IPS DF 6.9 (cell line): ENCODE results near the gene BMP8B.
A peak's percentile ranks its signal among the peaks of the same experiment; 100 is the strongest.

Experiments used
- DNase-seq: peaks from one replicate; pipeline ENCODE4 v3.0.0-alpha.2; 2013; ENCODE audit warnings: low read depth, low spot score
- H3K27ac ChIP-seq: one replicate; pipeline ENCODE4 v1.5.1; 2013; ENCODE audit warnings: low read length, control low read depth
- H3K27me3 ChIP-seq: 2 replicates; pipeline ENCODE4 v1.6.1; 2013; ENCODE audit warnings: mild to moderate bottlenecking, low read length; ENCODE audit not compliant: control insufficient read depth, insufficient read depth
- H3K36me3 ChIP-seq: 2 replicates; pipeline ENCODE4 v1.6.1; 2013; ENCODE audit warnings: low read length; ENCODE audit not compliant: control insufficient read depth, insufficient read depth
- H3K4me1 ChIP-seq: 2 replicates; pipeline ENCODE4 v1.6.1; 2013; ENCODE audit warnings: low read length; ENCODE audit not compliant: control insufficient read depth, insufficient read depth
- H3K4me3 ChIP-seq: 2 replicates; pipeline ENCODE4 v1.5.1; 2013; ENCODE audit warnings: mild to moderate bottlenecking, low read length
- H3K9me3 ChIP-seq: 2 replicates; pipeline ENCODE4 v1.6.1; 2013; ENCODE audit warnings: low read length, inconsistent platforms; ENCODE audit not compliant: control insufficient read depth, insufficient read depth
- WGBS: extraction: QIAGEN DNeasy Blood & Tissue Kit; methylation state at CpG from one replicate; pipeline ENCODE4 v1.1.7; 2013; ENCODE audit warnings: mixed read lengths, missing lambda C conversion rate; ENCODE audit not compliant: insufficient read length, insufficient coverage; 5-methylcytosine and 5-hydroxymethylcytosine counted together

BMP8B gene

DNA sequence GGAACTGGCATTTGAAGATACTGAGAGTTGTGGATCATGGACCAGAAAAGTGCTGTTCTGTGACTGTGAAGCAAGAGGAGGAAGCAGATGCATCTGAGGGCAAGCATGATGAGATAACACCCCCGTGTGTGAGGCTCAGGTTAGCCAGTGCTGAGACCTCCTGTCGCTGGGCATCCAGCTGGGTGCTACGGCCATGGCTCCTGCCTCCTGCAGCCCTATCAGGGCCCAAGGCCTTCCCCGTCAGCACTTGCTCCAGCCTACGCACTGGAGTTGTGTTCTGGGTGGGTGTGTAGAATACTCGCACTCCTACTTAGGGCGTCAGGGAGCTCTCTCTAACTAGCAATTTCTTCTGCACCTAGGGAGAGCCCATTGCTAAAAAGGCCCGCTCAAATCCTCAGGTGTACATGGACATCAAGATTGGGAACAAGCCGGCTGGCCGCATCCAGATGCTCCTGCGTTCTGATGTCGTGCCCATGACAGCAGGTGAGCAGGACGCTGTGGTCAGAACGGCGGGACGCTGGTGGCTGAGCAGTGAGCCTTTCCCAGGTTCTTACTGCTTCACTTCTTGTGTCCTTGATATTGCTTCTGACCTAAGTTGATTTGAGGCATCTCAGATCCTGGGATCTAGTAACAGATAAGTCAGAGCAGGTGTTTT lies 43.5 kb downstream of the BMP8B start:
- no peak overlapping the region for H3K27ac ChIP-seq
- no CpG with 5 or more reads among the region's 16 CpGs for WGBS
- H3K4me1 ChIP-seq: no peaks in the 10 kb centered on the region
- H3K4me3 ChIP-seq: no peak overlapping the region
- no peaks in the 10 kb centered on the region for H3K9me3 ChIP-seq
- H3K27me3 ChIP-seq: no peaks in the 10 kb centered on the region
- peaks cover 14% of the 10 kb centered on the region for H3K36me3 ChIP-seq
- no peak for DNase-seq

DNA sequence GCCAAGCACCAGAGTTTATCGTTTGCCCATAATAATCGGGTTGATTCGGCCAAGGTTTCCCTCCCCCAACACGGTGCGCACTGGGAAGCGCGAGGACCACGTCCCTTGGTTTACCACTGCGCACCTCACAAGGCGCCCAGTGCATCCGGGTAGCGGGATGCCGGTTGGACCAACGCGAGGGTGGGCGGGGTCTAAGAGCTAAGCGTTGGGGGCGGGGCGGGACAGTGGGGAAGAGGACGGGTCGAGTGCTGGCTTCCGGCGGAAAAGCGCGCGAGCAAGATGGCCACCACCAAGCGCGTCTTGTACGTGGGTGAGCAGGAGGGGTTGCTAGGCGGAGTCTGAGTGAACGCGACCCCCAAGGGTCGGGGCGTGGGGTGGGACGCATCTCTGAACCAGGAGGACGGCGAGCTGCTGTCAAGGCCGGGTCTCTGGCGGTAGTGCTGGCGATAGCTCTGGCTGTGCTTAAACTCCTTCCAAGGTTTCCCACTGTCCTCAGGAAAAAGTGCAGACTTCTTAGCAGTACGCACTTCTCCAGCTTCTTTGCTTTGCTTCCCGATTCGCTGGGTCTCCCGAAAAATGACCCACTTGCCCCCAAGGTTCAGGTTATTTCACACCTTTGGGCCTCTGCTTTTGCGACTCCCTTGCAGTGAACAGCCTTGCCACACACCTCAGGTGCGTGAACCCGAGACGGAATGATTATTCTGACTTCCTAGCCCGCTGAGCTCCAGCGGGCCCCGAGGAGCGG lies 49.9 kb downstream of the BMP8B start, which contains the start of gene PPIE:
Gene PPIE (plus strand): TSS at position 261 of the 745 bp plus-strand sequence. CDS start 19 bp downstream, at position 280.
- Histone ChIP-seq H3K9me3 (no peaks in the 10 kb centered on the region), H3K36me3 (no peaks in the 10 kb centered on the region; the same call in 1 of the 2 replicates), H3K4me3 (peak within 1 kb of the TSS; percentile 90), H3K27ac (no peak within 1 kb of the TSS), H3K4me1 (peaks cover 4% of the 10 kb centered on the region), H3K27me3 (peaks cover 10% of the 10 kb centered on the region)
- peak; percentile 85 for DNase-seq
- WGBS: no CpG with 5 or more reads among the region's 52 CpGs

DNA sequence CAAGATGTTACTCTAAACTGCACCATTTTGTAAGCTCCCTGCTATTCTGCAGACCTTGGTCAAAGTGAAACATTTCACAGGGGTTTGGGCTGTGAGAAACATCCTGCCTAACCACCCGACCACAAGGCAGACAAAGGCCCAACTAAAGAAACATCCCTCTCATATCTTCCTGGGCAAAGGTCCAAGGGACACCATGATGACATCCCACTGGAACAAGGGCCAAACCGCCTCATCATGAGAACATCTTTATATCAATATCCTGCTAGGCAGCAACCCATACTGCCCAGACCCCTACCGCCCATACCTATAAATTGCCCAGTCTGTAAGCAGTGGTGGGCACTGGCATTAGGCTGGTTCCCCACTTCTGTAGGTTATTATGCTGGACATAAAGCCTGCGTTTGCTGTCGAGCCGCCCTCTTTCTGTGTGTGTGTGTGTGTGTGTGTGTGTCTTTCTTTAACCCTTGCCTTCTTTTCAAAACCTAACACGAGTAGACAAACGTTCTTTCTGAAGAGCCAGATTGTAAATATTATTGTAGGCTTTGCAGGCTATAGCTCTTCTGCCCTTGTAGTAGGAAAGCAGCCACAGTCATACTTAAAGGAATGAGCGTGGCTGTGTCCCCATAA lies 51.0 kb downstream of the BMP8B start:
- Histone ChIP-seq H3K27ac (no peak overlapping the region), H3K27me3 (peaks cover 14% of the 10 kb centered on the region), H3K9me3 (no peaks in the 10 kb centered on the region), H3K4me3 (no peak overlapping the region), H3K36me3 (no peaks in the 10 kb centered on the region), H3K4me1 (peaks cover 4% of the 10 kb centered on the region)
- WGBS: no CpG with 5 or more reads among the region's 9 CpGs
- DNase-seq: no peak

DNA sequence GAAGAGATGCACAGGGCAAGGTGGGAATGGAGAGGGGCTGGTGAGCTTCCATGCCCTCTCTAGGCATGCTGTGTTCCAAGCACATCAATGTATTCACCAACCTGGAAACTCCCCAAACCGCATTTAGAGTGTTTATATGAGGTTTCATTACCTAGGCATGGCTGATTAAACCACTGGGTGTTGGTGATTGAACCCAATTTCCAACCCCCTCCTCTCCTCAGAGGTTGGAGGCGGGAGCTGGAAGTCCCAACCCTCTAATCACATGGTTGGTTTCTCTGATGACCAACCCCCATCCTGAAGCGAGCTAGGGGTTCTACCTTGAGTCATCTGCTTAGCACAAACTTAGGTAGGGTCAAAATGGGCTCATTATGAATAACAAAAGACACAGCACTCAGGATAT lies 52.9 kb downstream of the BMP8B start:
- Histone ChIP-seq H3K4me1 (peaks cover 4% of the 10 kb centered on the region), H3K36me3 (no peaks in the 10 kb centered on the region), H3K9me3 (no peaks in the 10 kb centered on the region), H3K27me3 (peaks cover 17% of the 10 kb centered on the region), H3K27ac (no peak overlapping the region), H3K4me3 (no peak overlapping the region)
- no CpG with 5 or more reads among the region's 3 CpGs for WGBS
- no peak for DNase-seq

DNA sequence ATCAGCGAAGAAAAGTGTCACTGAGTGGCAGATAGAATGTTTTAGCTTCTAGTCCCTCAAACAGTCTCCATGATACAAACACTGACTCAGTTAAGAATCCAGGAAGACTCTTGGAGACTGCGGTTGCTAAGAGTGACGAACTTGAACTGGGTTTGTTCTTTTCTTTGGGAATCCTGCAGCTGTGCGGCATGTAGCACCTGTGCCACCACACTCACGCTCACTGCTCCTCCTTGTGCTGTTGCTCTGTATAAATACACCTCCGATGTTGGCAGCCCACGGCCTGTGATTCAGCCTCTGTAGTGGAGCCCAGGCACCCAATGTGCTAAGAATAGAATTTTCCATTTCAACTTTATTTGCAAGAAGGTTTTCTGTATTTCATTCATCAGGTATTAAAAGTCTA lies 55.5 kb downstream of the BMP8B start:
- H3K27me3 ChIP-seq: peaks cover 23% of the 10 kb centered on the region
- H3K4me3 ChIP-seq: no peak overlapping the region
- no peaks in the 10 kb centered on the region for H3K9me3 ChIP-seq
- H3K4me1 ChIP-seq: peaks cover 2% of the 10 kb centered on the region
- WGBS: no CpG with 5 or more reads among the region's 7 CpGs
- no peak overlapping the region for H3K27ac ChIP-seq
- DNase-seq: no peak
- no peaks in the 10 kb centered on the region for H3K36me3 ChIP-seq

DNA sequence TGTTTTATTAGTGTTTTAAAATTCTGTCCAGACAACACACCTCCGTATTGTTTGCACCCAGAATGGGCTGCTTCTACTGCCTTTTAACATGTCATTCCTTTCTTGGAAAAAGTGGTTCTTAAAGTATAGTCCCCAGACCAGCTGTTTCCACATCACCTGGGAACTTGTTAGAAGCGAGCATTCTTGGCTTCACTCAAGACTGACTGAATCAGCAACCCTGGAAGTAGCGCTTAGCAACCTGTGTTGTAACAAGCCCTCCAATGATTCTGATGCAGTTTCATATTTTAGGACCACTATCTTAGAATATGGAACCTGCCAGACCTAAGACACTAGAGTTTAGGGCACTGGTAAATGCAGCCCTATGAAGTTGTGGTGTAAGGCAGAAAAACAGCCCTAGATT lies 55.9 kb downstream of the BMP8B start:
- H3K36me3 ChIP-seq: no peaks in the 10 kb centered on the region
- no peaks in the 10 kb centered on the region for H3K9me3 ChIP-seq
- H3K4me1 ChIP-seq: peaks cover 2% of the 10 kb centered on the region
- WGBS: no CpG with 5 or more reads among the region's 3 CpGs
- no peak for DNase-seq
- peaks cover 27% of the 10 kb centered on the region for H3K27me3 ChIP-seq
- H3K4me3 ChIP-seq: no peak overlapping the region
- no peak overlapping the region for H3K27ac ChIP-seq

DNA sequence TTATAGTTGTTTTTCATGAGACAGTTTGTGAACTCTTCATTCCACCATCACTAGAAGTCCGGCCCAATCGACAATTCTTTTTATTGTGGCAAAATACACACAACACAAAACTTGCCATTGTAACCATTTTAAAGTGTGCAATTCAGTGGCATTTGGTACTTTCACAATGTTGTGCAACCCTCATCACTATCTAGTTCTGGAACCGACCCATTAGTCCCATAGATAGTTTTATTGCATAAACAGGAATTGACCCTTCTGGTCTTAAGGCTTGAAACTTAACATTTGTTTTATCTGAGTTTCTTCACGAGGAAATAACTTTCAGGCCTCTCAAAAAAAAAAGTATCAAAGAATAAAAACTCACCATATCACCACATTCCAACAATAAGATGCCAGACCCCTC lies 58.8 kb downstream of the BMP8B start:
- H3K4me1 ChIP-seq: no peaks in the 10 kb centered on the region
- H3K27ac ChIP-seq: no peak overlapping the region
- no peak overlapping the region for H3K4me3 ChIP-seq
- H3K27me3 ChIP-seq: peaks cover 20% of the 10 kb centered on the region
- no CpG with 5 or more reads among the region's 4 CpGs for WGBS
- no peak for DNase-seq
- H3K9me3 ChIP-seq: no peaks in the 10 kb centered on the region
- no peaks in the 10 kb centered on the region for H3K36me3 ChIP-seq

DNA sequence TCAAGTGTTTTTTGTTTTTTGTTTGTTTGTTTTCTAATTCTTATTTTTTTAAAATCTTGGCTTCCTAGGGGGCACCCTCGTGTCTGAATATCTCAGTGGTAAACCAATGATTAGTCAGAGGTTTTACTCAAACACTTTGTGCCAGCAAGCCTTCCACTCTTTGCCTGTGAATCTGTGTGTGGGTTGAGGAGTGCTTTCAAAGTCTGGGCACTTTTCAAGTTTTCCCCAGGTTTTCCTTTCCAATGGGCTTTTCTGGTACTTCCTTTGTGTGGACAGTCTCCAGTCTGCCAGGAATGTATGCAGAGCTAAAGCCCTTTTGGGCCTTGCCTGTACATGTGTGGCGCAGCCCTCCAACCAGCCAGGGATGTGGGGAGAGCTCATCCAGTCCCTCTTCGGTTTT lies 59.6 kb downstream of the BMP8B start:
- H3K27me3 ChIP-seq: peaks cover 20% of the 10 kb centered on the region
- H3K9me3 ChIP-seq: no peaks in the 10 kb centered on the region
- H3K27ac ChIP-seq: no peak overlapping the region
- H3K4me1 ChIP-seq: no peaks in the 10 kb centered on the region
- H3K36me3 ChIP-seq: no peaks in the 10 kb centered on the region
- DNase-seq: no peak
- WGBS: no CpG with 5 or more reads among the region's 3 CpGs
- H3K4me3 ChIP-seq: no peak overlapping the region

DNA sequence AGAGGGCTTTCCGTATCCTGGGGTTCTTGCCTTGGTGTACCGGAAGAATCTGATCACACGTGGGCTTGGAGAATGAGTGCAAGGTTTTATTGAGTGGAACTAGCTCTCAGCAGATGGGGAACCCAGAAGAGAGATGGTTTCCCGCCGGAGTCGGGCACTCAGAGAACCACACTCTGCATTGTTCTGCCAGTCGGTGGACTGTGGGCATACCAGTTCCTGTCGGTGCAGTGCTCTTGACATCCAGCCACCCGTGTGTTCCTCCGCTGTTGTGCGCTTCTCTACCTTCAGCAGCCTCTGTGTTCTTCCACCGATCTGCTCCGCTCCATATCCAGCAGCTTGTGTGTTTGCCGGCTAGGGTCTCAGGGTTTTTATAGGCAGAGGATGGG lies 60.7 kb downstream of the BMP8B start:
- no peaks in the 10 kb centered on the region for H3K36me3 ChIP-seq
- WGBS: no CpG with 5 or more reads among the region's 14 CpGs
- H3K9me3 ChIP-seq: no peaks in the 10 kb centered on the region
- H3K4me1 ChIP-seq: no peaks in the 10 kb centered on the region
- no peak overlapping the region for H3K4me3 ChIP-seq
- H3K27me3 ChIP-seq: peaks cover 18% of the 10 kb centered on the region
- DNase-seq: no peak
- H3K27ac ChIP-seq: no peak overlapping the region

DNA sequence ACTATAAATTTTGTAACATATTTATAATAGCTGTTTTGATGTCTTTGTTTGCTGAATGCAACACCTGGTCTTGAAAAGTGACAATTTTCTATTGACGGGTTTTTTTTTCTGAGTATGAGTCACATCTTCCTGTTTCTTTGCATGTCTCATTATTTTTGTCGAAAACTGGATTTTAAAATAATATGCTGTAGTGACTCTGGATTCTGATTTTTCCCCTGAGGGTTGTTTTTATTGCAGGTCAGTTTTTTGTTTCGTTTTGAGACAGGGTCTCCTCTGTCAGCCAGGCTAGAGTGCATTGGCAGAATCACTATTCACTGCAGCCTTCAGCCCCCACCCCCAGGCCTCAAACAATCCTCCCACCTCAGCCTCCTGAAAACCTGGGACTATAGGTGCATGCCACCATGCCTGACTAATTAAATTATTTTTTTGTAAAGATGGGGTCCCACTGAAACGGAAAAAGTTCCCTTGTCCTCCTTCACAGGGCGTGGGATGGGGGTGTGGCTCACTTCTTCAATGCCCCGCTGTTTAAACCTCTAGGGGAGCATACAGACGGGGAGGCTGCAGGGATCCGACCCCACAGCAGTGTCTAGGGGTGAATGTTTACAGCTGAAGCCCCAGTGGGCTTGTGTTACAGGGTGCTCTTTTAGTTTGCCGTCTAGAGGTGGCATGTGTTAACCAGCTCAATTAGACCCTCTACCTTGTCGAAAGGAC lies 61.3 kb downstream of the BMP8B start:
- Histone ChIP-seq H3K27ac (no peak overlapping the region), H3K4me1 (no peaks in the 10 kb centered on the region), H3K36me3 (no peaks in the 10 kb centered on the region), H3K27me3 (peaks cover 15% of the 10 kb centered on the region), H3K4me3 (no peak overlapping the region), H3K9me3 (no peaks in the 10 kb centered on the region)
- WGBS: no CpG with 5 or more reads among the region's 10 CpGs
- no peak for DNase-seq
